Measurements from ENCODE around the gene EML5.
"Not testable (repeated sequence)": the region's sequence is repeated elsewhere in the genome, so short reads cannot be mapped to it uniquely, and the experiment has no call there.

EML5 gene

GRCh38 chr14:88792473-88793258 is at the start of gene EML5:
Gene EML5 (minus strand): TSS chr14:88792953. CDS start chr14:88792503, 450 bp downstream.
- no peak for DNase-seq

- DNase-seq, result no peak
Observed at GRCh38 chr14:88842414-88842813, 49.7 kb upstream of the EML5 start.

GRCh38 chr14:88841741-88842140 is 49.0 kb upstream of the EML5 start:
- no peak for DNase-seq

GRCh38 chr14:88840926-88841325 is 48.2 kb upstream of the EML5 start:
- DNase-seq, result no peak

- no peak for DNase-seq
Observed at GRCh38 chr14:88838015-88838414, 45.3 kb upstream of the EML5 start.

- no peak for DNase-seq
Observed at GRCh38 chr14:88837495-88837894, 44.7 kb upstream of the EML5 start.

- no peak for DNase-seq
Observed at GRCh38 chr14:88835661-88836060, 42.9 kb upstream of the EML5 start.

- no peak for DNase-seq
Observed at GRCh38 chr14:88834883-88835431, 42.2 kb upstream of the EML5 start.

- DNase-seq, result no peak
Observed at GRCh38 chr14:88831284-88831683, 38.5 kb upstream of the EML5 start.

GRCh38 chr14:88829685-88830302 is 37.0 kb upstream of the EML5 start:
- DNase-seq, result no peak

- no peak for DNase-seq
Observed at GRCh38 chr14:88829188-88829587, 36.4 kb upstream of the EML5 start.

- no peak for DNase-seq
Observed at GRCh38 chr14:88825503-88825902, 32.8 kb upstream of the EML5 start.

- no peak for DNase-seq
Observed at GRCh38 chr14:88825078-88825458, 32.3 kb upstream of the EML5 start.

- DNase-seq, result peak; percentile 70
Observed at GRCh38 chr14:88824314-88825077, 31.7 kb upstream of the EML5 start, which contains the start of gene TTC8. Gene TTC8 (plus strand): TSS chr14:88824651. CDS start chr14:88824708, 57 bp downstream.

- no peak for DNase-seq
Observed at GRCh38 chr14:88823968-88824313, 31.2 kb upstream of the EML5 start.

- no peak for DNase-seq
Observed at GRCh38 chr14:88821888-88822287, 29.1 kb upstream of the EML5 start.

- DNase-seq, result no peak
Observed at GRCh38 chr14:88821378-88821777, 28.6 kb upstream of the EML5 start.

GRCh38 chr14:88819674-88820073 is 26.9 kb upstream of the EML5 start:
- not testable (repeated sequence) for DNase-seq

GRCh38 chr14:88818018-88818417 is 25.3 kb upstream of the EML5 start:
- DNase-seq, result no peak

- DNase-seq, result no peak
Observed at GRCh38 chr14:88815980-88816379, 23.2 kb upstream of the EML5 start.

GRCh38 chr14:88808359-88808758 is 15.6 kb upstream of the EML5 start:
- DNase-seq, result no peak

- no peak for DNase-seq
Observed at GRCh38 chr14:88804477-88804876, 11.7 kb upstream of the EML5 start.

GRCh38 chr14:88804035-88804434 is 11.3 kb upstream of the EML5 start:
- DNase-seq, result no peak

GRCh38 chr14:88802596-88802995 is 9.8 kb upstream of the EML5 start:
- DNase-seq, result no peak

Data from NCI-H1436 treated with DMSO at 0.1 percent for 48 hours (cell line).